Tibial nerve (tissue), 3 donors: ENCODE measurements around the gene CLIC5.

Experiments used
- POLR2A ChIP-seq, 2 donors: fragments of 450-650 bp; IDR thresholded peaks; one replicate each; pipeline ENCODE4 v1.6.1; 2017; ENCODE audit warnings: antibody characterized with exemption in 2 of 2, mild to moderate bottlenecking in 2 of 2, moderate library complexity in 2 of 2
- TF ChIP-seq, protein P1 (sequence below), 5 experiments: fragments of 200-600 bp in 3 of 5; fragments of 450-650 bp in 2 of 5; sonication (generic) in 3 of 5; IDR thresholded peaks; one replicate each; pipeline ENCODE4 v1.5.1; 2016 to 2019; ENCODE audit warnings: antibody characterized with exemption in 5 of 5, mild to moderate bottlenecking in 3 of 5, moderate library complexity in 2 of 5

DNA sequence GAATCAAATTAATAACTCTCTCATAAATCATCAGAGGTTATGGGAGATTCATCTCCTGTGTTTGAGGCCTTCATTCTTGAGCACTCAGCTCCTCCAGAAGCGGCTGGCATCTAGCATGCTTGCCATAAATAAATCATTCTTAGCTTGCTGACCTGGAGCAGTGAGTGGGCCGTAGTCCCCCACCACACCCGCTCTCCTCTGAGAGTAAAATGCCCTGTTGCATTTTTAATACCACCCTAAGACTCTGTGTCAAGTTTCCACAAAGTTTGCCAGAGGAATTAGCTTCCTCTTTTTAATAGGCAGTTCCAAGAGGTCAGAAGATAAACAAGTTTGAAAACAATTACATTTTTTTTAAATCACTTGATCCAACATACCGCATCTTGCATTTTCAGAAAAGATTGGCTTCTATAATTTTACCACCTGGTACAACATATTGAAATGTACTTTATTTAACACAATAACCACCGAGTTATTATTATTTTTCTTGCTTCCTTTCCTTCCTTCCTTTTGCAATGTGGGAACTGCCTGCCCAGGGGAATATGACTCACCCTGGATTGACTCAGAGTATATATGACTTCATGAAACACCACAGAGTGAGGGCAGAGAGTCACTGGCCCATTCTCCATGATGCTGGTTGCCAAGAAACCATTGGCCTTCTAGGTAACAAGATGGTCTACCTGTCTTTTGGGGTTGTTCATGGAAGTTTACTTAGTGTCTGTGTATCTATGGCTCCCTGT lies 29.4 kb upstream of the CLIC5 start:
- TF ChIP-seq, protein P1, sequence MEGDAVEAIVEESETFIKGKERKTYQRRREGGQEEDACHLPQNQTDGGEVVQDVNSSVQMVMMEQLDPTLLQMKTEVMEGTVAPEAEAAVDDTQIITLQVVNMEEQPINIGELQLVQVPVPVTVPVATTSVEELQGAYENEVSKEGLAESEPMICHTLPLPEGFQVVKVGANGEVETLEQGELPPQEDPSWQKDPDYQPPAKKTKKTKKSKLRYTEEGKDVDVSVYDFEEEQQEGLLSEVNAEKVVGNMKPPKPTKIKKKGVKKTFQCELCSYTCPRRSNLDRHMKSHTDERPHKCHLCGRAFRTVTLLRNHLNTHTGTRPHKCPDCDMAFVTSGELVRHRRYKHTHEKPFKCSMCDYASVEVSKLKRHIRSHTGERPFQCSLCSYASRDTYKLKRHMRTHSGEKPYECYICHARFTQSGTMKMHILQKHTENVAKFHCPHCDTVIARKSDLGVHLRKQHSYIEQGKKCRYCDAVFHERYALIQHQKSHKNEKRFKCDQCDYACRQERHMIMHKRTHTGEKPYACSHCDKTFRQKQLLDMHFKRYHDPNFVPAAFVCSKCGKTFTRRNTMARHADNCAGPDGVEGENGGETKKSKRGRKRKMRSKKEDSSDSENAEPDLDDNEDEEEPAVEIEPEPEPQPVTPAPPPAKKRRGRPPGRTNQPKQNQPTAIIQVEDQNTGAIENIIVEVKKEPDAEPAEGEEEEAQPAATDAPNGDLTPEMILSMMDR (IDR thresholded peaks at IDR 0.05): no peak
- no peak for TF ChIP-seq POLR2A (IDR thresholded peaks at IDR 0.05)
